ENCODE measurements around the gene ARRDC4. TPM values are rescaled to one million over a fixed set of nuclear protein-coding genes. Genes with fewer than 3 reads are reported as not detected.

Gene ARRDC4
- total RNA-seq, 1 experiment from 2014 or later = 9.0 TPM

DNA sequence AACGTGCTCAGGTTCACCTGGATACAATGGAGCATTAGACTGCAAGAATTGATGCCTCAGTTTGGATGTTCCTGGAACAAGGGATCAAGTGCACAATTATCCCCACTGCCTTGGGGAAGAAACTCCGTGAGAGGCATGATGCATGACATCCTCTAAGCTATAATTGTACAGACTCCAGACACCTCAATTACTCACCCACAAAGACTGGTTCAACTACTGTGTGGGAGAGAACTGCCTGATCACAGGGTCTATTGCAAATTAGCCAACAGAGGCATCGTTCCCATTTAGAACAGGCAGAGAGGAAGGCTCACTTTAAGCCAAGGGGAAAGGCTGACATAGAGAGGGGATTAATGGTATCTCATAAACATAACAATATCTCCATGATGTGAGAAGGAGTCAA is 43.5 kb downstream of the ARRDC4 start:
- H3K9me3 Mint-ChIP-seq = no peaks in the 10 kb centered on the region
- ChIA-PET POLR2A (no interaction called here), CTCF (no interaction called here)
- H3K36me3 Mint-ChIP-seq = no peaks in the 10 kb centered on the region
- H3K4me1 Mint-ChIP-seq = no peaks in the 10 kb centered on the region; the same call in 1 of the 2 replicates
- ATAC-seq = peak; percentile 60
- no peak overlapping the region for H3K4me3 Mint-ChIP-seq
- TF ChIP-seq ZNF671 (CRISPR knock-in tag; IDR thresholded peaks at IDR 0.05) (no peak), EMX1 (CRISPR knock-in tag; IDR thresholded peaks at IDR 0.05) (no peak), NFYB (CRISPR knock-in tag; conservative IDR thresholded peaks at IDR 0.05; ENCODE audit: low read depth) (no peak), RELA (CRISPR knock-in tag; IDR thresholded peaks at IDR 0.05; ENCODE audit: borderline replicate concordance) (no peak), MYBL2 (CRISPR knock-in tag; IDR thresholded peaks at IDR 0.05) (no peak), GRHL2 (CRISPR knock-in tag; IDR thresholded peaks at IDR 0.05; ENCODE audit: insufficient replicate concordance, severe bottlenecking) (no peak)
- TF ChIP-seq, protein P1, sequence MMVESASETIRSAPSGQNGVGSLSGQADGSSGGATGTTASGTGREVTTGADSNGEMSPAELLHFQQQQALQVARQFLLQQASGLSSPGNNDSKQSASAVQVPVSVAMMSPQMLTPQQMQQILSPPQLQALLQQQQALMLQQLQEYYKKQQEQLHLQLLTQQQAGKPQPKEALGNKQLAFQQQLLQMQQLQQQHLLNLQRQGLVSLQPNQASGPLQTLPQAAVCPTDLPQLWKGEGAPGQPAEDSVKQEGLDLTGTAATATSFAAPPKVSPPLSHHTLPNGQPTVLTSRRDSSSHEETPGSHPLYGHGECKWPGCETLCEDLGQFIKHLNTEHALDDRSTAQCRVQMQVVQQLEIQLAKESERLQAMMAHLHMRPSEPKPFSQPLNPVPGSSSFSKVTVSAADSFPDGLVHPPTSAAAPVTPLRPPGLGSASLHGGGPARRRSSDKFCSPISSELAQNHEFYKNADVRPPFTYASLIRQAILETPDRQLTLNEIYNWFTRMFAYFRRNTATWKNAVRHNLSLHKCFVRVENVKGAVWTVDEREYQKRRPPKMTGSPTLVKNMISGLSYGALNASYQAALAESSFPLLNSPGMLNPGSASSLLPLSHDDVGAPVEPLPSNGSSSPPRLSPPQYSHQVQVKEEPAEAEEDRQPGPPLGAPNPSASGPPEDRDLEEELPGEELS (CRISPR knock-in tag; IDR thresholded peaks at IDR 0.05) = no peak
- TF ChIP-seq, protein P2, sequence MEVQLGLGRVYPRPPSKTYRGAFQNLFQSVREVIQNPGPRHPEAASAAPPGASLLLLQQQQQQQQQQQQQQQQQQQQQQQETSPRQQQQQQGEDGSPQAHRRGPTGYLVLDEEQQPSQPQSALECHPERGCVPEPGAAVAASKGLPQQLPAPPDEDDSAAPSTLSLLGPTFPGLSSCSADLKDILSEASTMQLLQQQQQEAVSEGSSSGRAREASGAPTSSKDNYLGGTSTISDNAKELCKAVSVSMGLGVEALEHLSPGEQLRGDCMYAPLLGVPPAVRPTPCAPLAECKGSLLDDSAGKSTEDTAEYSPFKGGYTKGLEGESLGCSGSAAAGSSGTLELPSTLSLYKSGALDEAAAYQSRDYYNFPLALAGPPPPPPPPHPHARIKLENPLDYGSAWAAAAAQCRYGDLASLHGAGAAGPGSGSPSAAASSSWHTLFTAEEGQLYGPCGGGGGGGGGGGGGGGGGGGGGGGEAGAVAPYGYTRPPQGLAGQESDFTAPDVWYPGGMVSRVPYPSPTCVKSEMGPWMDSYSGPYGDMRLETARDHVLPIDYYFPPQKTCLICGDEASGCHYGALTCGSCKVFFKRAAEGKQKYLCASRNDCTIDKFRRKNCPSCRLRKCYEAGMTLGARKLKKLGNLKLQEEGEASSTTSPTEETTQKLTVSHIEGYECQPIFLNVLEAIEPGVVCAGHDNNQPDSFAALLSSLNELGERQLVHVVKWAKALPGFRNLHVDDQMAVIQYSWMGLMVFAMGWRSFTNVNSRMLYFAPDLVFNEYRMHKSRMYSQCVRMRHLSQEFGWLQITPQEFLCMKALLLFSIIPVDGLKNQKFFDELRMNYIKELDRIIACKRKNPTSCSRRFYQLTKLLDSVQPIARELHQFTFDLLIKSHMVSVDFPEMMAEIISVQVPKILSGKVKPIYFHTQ (CRISPR knock-in tag; IDR thresholded peaks at IDR 0.05) = no peak
- TF ChIP-seq, protein P3, sequence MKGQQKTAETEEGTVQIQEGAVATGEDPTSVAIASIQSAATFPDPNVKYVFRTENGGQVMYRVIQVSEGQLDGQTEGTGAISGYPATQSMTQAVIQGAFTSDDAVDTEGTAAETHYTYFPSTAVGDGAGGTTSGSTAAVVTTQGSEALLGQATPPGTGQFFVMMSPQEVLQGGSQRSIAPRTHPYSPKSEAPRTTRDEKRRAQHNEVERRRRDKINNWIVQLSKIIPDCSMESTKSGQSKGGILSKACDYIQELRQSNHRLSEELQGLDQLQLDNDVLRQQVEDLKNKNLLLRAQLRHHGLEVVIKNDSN (CRISPR knock-in tag; IDR thresholded peaks at IDR 0.05) = no peak
- TF ChIP-seq, protein P4, sequence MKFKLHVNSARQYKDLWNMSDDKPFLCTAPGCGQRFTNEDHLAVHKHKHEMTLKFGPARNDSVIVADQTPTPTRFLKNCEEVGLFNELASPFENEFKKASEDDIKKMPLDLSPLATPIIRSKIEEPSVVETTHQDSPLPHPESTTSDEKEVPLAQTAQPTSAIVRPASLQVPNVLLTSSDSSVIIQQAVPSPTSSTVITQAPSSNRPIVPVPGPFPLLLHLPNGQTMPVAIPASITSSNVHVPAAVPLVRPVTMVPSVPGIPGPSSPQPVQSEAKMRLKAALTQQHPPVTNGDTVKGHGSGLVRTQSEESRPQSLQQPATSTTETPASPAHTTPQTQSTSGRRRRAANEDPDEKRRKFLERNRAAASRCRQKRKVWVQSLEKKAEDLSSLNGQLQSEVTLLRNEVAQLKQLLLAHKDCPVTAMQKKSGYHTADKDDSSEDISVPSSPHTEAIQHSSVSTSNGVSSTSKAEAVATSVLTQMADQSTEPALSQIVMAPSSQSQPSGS (CRISPR knock-in tag; IDR thresholded peaks at IDR 0.05; ENCODE audit: borderline replicate concordance, low read depth) = no peak
- DNase-seq (ENCODE audit: low spot score) = no peak
- no peak overlapping the region for H3K27ac Mint-ChIP-seq
- no peaks in the 10 kb centered on the region for H3K27me3 Mint-ChIP-seq (ENCODE audit: low read depth)

DNA sequence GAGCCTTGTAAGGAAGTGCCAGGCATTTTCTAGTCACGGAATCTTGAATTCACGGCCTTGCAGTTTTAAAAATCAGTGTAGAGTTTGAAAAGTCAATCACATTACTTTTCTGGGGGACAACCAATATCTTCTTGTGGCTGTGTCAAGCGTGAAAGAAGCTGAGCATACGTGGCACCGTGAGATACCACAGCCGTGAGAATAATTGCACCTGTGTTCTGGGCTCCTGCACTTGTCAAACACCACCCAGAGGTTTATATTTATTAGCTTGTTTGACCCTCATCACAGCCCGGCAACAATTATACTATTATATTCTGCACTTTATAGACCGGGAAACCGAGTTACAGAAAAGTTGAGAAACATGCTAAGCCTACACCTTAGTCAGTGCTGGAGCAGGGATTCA is 45.2 kb downstream of the ARRDC4 start:
- H3K27ac Mint-ChIP-seq = no peak overlapping the region
- POLR2A ChIA-PET = no interaction called here
- ATAC-seq (no peak), DNase-seq (ENCODE audit: low spot score) (no peak)
- H3K36me3 Mint-ChIP-seq = no peaks in the 10 kb centered on the region
- CTCF ChIA-PET = no interaction called here
- H3K27me3 Mint-ChIP-seq (ENCODE audit: low read depth) = no peaks in the 10 kb centered on the region
- H3K4me1 Mint-ChIP-seq = no peaks in the 10 kb centered on the region; the same call in 1 of the 2 replicates
- H3K9me3 Mint-ChIP-seq = no peaks in the 10 kb centered on the region
- no peak overlapping the region for H3K4me3 Mint-ChIP-seq
- no peak for TF ChIP-seq ETV6 (CRISPR knock-in tag; IDR thresholded peaks at IDR 0.05)
- TF ChIP-seq FOXP1 (CRISPR knock-in tag; IDR thresholded peaks at IDR 0.05; ENCODE audit: borderline replicate concordance) = no peak
- TF ChIP-seq, protein P5, sequence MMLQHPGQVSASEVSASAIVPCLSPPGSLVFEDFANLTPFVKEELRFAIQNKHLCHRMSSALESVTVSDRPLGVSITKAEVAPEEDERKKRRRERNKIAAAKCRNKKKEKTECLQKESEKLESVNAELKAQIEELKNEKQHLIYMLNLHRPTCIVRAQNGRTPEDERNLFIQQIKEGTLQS (CRISPR knock-in tag; conservative IDR thresholded peaks at IDR 0.05) = no peak
- TF ChIP-seq, protein P6, sequence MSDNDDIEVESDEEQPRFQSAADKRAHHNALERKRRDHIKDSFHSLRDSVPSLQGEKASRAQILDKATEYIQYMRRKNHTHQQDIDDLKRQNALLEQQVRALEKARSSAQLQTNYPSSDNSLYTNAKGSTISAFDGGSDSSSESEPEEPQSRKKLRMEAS (CRISPR knock-in tag; IDR thresholded peaks at IDR 0.05) = no peak
- TF ChIP-seq, protein P7, sequence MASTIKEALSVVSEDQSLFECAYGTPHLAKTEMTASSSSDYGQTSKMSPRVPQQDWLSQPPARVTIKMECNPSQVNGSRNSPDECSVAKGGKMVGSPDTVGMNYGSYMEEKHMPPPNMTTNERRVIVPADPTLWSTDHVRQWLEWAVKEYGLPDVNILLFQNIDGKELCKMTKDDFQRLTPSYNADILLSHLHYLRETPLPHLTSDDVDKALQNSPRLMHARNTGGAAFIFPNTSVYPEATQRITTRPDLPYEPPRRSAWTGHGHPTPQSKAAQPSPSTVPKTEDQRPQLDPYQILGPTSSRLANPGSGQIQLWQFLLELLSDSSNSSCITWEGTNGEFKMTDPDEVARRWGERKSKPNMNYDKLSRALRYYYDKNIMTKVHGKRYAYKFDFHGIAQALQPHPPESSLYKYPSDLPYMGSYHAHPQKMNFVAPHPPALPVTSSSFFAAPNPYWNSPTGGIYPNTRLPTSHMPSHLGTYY (CRISPR knock-in tag; IDR thresholded peaks at IDR 0.05) = no peak
- TF ChIP-seq TP53 (CRISPR knock-in tag; IDR thresholded peaks at IDR 0.05) = no peak
- TF ChIP-seq, protein P8, sequence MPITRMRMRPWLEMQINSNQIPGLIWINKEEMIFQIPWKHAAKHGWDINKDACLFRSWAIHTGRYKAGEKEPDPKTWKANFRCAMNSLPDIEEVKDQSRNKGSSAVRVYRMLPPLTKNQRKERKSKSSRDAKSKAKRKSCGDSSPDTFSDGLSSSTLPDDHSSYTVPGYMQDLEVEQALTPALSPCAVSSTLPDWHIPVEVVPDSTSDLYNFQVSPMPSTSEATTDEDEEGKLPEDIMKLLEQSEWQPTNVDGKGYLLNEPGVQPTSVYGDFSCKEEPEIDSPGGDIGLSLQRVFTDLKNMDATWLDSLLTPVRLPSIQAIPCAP (CRISPR knock-in tag; IDR thresholded peaks at IDR 0.05) = no peak
- no peak for TF ChIP-seq ZNF671 (CRISPR knock-in tag; IDR thresholded peaks at IDR 0.05)
- TF ChIP-seq NFE2L1 (CRISPR knock-in tag; IDR thresholded peaks at IDR 0.05) = no peak
- TF ChIP-seq, protein P9, sequence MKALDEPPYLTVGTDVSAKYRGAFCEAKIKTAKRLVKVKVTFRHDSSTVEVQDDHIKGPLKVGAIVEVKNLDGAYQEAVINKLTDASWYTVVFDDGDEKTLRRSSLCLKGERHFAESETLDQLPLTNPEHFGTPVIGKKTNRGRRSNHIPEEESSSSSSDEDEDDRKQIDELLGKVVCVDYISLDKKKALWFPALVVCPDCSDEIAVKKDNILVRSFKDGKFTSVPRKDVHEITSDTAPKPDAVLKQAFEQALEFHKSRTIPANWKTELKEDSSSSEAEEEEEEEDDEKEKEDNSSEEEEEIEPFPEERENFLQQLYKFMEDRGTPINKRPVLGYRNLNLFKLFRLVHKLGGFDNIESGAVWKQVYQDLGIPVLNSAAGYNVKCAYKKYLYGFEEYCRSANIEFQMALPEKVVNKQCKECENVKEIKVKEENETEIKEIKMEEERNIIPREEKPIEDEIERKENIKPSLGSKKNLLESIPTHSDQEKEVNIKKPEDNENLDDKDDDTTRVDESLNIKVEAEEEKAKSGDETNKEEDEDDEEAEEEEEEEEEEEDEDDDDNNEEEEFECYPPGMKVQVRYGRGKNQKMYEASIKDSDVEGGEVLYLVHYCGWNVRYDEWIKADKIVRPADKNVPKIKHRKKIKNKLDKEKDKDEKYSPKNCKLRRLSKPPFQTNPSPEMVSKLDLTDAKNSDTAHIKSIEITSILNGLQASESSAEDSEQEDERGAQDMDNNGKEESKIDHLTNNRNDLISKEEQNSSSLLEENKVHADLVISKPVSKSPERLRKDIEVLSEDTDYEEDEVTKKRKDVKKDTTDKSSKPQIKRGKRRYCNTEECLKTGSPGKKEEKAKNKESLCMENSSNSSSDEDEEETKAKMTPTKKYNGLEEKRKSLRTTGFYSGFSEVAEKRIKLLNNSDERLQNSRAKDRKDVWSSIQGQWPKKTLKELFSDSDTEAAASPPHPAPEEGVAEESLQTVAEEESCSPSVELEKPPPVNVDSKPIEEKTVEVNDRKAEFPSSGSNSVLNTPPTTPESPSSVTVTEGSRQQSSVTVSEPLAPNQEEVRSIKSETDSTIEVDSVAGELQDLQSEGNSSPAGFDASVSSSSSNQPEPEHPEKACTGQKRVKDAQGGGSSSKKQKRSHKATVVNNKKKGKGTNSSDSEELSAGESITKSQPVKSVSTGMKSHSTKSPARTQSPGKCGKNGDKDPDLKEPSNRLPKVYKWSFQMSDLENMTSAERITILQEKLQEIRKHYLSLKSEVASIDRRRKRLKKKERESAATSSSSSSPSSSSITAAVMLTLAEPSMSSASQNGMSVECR (CRISPR knock-in tag; IDR thresholded peaks at IDR 0.05; ENCODE audit: borderline replicate concordance) = no peak
